HG03103 (cell line): ENCODE results near the gene MAB21L3.
"Not testable (repeated sequence)": the region's sequence is repeated elsewhere in the genome, so short reads cannot be mapped to it uniquely, and the experiment has no call there.

ENCODE experiments used
- ATAC-seq: cut with Tn5 transposase; IDR thresholded peaks from one replicate; pipeline ENCODE4 v1.9.1; 2021; ENCODE audit warnings: low read depth; ENCODE audit not compliant: unreplicated experiment

MAB21L3 gene

DNA sequence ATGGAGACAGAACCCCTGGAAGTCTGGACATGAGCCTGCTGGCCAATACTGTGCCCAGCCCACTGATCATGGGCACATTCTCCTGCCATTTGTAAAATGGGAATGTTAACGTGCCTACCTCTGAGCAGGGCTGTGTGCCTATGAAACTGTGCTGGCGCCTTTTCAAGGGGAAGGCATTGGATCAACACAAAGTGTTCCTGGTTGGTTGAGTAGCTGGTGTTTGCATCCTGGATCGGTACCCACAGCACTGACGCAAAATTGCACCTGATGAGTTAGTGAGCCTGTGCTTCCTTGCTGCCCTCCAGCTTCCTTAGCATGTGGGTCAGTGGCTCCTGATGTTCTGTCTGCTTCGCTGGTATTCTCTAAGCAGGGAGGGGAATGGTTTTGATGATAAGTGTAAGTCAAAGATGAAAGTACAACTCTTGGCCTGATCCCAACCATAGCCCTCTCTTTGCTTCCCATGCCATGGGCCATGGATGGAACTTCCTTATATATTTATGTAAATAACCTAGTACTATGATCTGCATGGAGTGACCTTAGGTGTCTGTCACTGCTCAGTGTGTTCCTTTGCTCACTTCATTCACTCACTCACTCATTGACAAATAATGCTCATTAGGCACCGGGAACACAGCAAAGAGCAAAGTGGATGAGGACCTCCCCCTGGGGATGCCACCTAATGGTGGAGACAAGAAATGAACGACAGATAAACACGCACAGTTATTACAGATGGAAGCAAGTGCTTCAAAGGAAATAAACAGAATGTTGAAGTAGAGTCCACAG, 22.7 kb downstream of the MAB21L3 start:
- no peak for ATAC-seq

DNA sequence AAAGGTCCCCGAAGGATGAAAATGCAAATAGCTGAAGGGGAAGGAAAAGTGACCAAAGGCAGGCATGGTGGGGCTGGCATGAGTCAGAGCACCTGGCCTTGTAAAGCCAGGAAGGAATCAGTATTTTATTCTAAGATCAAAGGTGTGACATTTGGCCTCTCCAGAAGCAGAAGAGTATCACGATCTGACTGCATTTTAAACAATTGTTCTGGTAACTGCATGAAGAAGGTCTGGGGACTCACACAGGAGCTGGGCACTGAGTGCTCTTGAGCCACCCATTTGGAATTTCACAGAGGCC, 23.2 kb downstream of the MAB21L3 start:
- ATAC-seq, result no peak

DNA sequence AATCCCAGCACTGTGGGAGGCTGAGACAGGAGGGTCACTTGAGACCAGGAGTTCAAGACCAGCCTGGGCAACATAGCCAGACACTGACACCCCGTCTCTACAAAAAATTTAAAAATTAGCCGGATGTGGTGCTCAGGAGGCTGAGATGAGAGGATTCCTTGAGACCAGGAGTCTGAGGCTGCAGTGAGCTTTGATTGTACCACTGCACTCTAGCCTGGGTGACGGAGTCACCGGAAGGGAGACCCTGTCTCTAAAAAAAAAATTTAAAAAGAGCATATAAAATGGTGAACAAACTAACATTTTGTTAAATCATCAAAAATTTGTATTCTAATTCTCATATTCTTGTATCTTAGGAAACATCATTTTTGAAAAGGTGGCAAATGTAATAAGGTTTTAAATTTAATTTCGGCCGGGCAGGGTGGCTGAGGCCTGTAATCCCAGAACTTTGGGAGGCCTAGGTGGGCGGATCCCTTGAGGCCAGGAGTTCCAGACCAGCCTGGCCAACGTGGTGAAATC, 27.1 kb downstream of the MAB21L3 start:
- no peak for ATAC-seq

DNA sequence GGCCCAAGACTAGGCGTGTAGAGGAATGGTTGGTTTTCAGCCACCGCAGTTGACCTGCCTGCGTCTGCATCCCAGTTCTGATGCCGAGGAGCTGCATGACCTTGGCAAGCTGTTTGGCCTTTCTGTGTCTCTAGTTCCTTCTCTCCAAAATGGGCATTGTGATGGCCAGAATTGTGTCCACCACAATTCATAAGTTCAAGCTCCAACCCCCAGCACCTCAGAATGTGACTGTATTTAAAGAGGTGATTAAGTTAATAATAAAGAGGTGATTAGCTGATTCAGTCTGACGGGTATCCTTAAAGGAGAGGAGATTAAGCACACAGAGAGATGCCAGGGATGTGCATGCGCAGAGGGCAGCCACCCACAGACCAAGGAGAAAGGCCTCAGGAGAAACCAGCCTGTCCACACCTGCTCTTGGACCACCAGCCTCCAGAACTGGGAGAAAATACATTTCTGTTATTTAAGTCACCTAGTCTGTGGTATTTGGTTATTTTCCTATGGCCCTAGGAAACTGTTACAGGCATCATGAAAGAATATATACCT, 28.5 kb downstream of the MAB21L3 start:
- no peak for ATAC-seq

DNA sequence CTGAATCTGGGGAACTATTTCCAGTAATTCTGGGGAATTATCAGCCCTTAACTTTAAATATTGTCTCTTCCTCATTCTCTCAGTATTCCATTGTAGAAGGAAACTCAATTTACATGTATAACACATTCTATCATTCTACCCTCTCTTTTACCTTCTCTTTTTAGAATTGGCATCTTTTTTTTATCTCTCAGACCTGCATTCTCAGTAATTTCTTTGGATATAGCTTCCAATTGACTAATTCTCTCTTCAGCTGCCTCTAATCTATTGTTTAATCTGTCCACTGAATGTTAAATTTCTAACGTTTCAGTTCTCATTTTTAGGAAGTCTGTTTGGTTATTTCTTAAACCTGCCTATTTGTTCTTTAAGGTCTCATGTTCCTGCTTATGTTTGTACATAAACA, 33.0 kb downstream of the MAB21L3 start:
- no peak for ATAC-seq

DNA sequence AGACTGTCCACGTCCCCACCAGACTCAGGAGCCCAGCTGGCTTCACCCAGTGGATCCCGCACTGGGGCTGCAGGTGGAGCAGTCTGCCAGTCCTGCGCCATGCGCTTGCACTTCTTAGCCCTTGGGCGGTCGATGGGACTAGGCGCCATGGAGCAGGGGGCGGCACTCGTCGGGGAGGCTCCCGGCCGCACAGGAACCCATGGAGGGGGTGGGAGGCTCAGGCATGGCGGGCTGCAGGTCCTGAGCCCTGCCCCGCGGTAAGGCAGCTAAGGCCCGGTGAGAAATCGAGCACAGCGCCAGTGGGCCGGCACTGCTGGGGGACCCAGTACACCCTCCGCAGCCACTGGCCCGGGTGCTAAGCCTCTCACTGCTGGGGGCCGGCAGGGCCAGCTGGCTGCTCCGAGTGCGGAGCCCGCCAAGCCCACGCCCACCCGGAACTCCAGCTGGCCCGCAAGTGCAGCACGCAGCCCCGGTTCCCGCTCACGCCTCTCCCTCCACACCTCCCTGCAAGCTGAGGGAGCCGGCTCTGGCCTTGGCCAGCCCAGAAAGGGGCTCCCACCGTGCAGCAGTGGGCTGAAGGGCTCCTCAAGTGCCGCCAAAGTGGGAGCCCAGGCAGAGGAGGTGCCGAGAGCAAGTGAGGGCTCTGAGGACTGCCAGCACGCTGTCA, 35.4 kb downstream of the MAB21L3 start:
- not testable (repeated sequence) for ATAC-seq

DNA sequence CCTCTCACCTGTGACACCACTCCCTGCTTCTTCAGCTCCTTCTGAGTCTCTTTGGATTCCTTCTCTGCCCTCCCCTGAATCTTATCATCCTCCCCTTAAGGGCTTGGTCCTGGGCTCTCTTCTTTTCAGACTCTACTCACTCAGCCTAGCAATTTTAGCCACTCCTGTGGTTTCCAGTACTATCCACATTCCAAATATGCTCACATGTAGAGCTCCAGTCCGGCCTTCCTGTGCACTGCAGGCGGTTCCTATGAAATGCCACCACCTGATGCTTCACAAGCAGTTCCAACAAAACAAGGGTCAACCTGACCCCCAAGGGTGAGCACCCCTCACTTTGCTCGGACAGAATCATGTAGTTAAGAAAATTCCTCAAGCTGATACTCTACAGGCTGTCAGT, 35.9 kb downstream of the MAB21L3 start:
- ATAC-seq, result no peak

DNA sequence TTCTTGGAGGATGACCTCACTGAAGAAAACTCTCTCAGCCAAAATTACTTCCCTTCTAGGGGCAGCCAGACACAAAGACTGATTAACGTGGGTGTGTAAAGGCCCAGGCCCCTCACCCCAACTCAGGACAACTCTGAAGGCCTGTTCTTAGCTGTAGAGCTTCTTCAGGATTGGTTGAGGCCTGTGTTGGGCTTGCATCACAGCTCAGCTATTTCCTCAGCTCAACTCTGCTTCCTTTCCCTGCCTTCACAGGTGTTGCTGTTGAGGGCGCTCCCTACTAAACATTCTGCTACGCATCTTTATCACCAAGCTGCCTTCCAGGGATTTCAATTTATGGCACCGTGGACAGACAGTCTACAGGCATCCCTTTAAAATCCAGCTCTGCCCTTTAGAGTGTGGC, 36.8 kb downstream of the MAB21L3 start:
- no peak for ATAC-seq

DNA sequence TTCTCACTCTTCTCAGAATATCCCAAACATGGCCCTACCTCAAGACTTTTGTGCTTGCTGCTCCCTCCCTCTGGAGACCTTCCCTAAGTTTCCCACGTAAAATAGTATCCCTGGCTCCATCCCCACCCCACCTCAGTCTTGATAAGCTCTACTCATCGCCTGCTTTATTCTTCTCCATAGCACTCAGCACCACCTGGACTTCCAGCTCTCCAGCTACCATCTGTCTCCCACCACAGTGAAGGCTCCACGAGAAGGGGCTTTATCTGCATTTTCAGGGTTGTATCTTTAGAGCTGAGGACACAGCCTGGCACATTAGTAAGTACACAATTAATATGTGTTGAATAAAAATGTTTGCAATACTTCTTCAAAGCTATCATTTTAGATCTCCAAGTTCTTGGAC, 37.8 kb downstream of the MAB21L3 start:
- ATAC-seq, result no peak

DNA sequence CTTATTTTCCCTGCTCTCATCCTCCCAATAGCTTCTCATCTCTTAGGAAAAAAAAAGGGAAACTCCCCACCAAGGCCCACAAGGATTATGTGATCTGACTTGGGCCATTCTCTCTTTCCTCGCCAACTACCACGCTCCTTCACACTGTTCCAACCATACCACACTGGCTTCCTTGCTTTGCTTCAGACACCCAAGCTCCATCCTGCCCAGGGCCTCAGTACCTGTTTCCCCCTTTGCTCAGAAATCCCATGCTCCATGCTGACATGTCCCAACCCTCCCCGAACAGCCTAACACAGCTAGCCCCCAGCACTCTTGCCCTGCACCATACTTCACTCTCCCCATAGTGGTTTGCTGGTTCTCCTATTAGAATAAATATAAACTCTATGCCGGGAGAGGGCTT, 39.2 kb downstream of the MAB21L3 start:
- ATAC-seq, result no peak

DNA sequence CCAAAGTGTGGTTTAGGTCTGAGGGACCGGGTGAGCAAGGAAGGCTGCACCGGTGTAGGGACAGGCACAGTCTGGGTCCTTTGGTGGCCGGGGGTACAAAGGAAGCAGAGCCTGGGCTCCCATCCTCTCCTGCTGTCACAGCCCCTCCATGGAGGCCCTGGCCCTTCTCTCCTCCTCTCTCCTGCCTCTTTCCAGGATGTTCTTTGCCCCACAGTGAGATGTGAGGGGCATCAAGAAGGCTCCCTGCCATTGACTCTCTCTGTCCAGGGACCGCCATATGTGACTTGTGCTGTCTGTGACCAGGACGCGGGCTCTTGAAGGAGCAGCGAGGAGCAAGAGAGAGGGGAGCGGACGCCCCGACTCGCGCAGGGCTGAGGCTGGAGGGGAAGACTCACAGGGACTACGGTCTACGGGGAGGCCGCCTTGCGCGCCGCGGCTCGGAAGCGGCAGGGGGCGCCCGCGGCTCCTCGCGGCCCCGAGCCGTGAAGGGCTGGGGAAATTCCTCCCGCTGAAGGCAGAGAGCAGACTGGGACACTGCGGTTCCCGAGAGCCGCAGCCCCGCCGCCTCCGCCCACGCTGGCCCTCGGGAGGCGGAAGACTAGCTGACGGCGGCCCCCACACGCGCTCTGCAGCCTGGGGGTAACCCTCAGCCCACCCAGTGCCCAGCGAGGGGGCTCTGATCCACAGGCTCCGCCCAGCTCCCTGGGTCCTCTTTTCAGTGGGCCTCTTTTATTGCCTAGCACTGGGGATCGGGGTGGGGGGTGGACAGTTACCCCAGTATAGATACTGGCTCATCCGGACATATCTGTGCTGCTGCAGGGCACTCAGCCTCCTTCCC, 40.8 kb downstream of the MAB21L3 start:
- peak; percentile 94 for ATAC-seq

DNA sequence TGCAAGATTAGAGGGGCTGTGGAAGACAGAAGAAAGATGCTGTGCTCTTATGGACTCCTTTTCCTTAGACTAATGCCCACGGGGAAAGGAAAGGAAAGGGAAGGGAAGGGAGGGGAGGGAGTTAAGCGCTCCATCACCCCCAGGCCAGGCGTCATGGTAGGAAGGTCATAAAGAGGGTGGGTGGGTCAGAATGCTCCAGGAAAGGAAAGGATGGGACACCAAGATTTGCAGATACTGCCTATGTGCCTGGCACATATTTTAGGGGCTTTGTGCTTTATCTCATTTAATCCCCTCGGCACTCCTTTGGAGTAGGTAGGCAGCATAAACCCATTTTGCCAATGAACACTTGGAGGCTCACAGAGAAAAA, 41.4 kb downstream of the MAB21L3 start:
- ATAC-seq, result no peak

DNA sequence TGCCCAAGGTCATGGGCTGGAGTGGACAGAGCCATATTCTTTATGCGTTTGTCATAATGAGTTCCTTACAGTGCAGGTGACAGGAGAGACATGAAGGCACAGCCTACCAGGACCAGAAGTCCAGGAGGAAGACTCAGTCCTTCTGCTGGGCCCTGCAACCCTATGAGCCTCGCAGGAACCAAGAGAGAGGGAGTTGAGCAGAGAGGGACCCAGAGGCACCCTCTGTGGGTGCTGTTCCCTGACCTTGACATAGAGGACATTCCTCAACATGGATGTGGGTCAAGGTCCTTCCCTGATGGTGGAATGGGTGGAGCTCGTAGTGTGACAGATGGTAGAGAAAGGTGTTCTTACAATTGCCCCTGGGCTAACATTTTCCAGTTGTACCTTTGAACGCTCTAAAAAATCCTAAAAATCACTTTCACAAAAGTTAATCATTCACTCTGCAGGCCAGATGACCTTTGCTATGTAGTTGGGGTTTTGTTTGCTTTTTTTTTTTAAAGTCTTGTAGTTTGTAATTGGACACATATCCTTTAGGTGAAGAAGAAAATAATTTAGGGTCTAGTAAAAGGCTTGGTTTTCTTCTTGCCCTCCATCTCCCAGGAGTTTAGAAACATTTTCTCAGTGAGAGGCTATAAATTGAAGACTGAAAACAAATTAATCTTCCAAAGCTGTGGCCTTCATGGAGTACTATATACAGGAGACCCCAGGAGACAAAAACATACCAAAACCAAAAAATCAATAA, 41.9 kb downstream of the MAB21L3 start:
- ATAC-seq, result no peak

DNA sequence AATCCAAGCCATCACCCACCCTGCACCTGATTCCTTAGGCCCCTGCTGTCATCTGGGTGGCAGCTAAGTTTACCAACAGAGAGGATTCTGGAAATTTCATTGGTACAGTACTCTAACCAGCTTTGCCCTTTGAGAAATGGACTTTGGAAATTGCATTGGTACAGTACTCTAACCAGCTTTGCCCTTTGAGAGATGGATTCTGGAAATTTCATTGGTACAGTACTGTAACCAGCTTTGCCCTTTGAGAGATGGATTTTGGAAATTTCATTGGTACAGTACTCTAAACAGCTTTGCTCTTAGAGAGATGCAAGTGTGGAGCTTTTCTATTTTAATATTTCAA, 42.5 kb downstream of the MAB21L3 start:
- ATAC-seq, result no peak

DNA sequence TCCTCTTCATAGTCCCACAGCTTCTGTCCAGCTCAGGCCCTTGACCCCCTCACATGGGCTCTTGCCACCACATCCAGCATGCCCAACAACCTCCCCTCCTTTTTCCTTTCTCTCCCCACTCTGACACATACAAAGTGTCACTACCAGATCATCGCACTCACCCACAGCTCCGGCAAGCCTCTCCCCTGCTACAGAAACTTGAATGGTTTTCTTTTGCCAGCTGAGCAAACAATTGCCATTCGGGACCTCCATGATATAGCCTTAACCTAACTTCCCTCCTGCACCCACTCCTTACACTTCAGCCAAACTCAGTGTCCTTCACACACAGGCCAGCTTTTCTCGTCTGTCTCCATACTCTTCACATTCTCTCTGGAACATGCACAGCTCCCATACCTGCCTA, 43.3 kb downstream of the MAB21L3 start:
- ATAC-seq, result no peak

DNA sequence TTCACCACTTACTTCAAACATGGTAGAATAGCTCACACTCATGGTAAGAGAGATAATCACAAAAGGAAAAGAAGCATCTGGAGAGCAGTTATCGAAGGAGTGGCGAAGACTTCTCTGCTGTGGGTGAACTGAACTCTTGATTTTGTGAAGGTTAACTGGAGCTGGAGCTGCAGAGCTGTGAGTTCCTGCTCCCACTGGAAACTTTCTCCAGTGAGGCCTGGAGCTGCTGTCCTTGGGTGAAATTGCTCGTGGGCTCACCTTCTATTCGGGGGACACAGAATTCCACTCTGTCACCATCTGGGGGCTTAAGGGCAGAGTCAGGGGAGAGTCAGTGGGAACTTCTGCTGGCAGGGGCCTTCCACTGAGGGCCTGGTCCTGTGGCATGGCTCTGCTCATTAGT, 45.9 kb downstream of the MAB21L3 start:
- ATAC-seq, result no peak

DNA sequence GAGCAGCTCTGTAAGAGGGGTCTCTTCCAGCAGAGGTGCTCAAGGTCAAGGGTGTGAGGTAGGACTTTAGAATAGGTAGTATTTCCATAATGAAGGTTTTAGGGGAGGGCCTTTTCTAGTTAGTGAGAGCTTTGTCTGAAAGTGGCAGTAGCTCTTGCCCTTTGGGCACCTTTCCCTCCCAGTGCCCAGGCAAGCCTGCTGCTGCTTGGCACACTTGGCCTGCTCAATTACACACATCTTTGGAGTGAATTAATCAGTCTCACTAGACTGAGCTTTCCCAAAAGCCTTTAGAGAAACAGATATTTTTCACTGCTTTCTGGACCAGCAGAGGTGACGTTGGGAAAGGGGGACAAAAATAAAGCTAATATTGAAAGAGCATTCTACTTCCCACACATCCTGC, 48.0 kb downstream of the MAB21L3 start:
- no peak for ATAC-seq

DNA sequence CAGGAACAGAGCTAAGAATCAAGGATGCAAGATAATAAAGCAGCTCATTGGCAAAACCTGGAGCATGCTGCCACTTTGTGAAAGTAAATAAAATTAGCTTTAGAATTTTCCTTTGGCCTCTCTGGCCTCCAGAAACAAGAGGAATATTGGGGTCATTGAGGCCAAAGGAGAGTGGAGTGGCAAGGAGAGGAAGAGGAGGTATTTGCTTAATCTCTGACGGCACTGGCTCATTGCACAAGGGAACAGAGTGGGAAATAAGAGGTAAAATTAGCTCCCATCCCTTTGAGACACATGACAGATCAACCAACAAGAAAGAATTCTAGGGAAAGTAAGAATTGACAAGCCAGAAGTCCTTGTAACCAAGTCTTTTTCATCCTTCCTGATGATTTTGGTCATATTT, 48.4 kb downstream of the MAB21L3 start:
- no peak for ATAC-seq

DNA sequence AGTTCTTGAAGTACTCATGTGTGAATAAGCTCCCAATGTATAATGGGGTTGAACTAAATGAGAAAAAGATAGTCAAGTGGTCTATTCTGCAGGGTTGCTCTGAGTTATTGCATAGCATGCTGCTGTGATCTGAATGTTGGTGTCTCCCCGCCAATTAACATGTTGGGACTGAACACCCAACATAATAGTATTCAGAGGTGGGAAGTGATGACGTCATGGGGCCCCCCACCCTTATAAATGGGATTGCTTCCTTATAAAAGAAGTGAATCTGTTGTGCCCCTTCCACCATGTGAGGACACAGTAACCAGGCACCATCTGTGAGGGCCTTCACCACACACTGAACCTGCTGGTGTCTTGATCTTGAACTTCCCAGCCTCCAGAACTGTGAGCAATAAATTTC, 50.2 kb downstream of the MAB21L3 start:
- no peak for ATAC-seq

DNA sequence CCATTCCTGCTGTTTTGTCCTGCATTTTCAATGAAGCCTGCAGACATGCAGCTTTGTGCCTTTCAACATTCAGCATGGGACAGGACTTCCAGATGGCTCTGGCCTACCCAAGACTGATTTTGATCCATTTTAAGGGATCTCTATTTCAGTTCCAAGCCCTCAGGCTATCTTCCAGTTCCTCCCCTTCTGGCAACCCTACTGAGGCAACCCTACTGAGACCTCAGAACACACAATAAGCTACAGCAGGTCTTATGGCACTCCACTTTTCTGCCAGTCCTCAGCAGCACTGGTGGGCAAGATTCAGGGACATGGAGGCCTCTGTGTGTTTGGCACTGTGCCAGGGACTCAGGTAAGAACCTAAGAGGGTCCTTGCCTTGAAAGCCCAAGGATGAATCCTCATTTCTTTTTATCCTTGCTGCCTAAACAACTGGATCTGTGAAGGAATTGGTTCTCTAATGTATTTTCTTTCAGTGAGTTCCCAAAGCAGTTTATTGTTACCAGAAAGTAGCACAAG, 50.7 kb downstream of the MAB21L3 start:
- no peak for ATAC-seq
